GM13976 (cell line): ENCODE measurements around the gene HBQ1.
"Not testable (repeated sequence)": the region's sequence is repeated elsewhere in the genome, so short reads cannot be mapped to it uniquely, and the experiment has no call there.

ENCODE experiments used
- DNase-seq: peaks from one replicate; pipeline ENCODE4 v3.0.0; 2012; ENCODE audit warnings: low spot score
- in situ Hi-C: fragments of 300-500 bp; cut with MboI; formaldehyde crosslinking; loops from one replicate; pipeline ENCODE4 v1.12.0; 2022; ENCODE audit warnings: low sequenced_read_pairs, mixed read lengths, inconsistent platforms; ENCODE audit not compliant: unreplicated experiment
- TF ChIP-seq, protein P1 (sequence below): IDR thresholded peaks from 2 replicates; pipeline ENCODE4 v1.5.1; 2012; ENCODE audit warnings: borderline replicate concordance, mild to moderate bottlenecking; ENCODE audit not compliant: insufficient read depth; ENCODE audit errors: extremely low read depth, missing control alignments, control extremely low read depth

The HBQ1 gene

DNA sequence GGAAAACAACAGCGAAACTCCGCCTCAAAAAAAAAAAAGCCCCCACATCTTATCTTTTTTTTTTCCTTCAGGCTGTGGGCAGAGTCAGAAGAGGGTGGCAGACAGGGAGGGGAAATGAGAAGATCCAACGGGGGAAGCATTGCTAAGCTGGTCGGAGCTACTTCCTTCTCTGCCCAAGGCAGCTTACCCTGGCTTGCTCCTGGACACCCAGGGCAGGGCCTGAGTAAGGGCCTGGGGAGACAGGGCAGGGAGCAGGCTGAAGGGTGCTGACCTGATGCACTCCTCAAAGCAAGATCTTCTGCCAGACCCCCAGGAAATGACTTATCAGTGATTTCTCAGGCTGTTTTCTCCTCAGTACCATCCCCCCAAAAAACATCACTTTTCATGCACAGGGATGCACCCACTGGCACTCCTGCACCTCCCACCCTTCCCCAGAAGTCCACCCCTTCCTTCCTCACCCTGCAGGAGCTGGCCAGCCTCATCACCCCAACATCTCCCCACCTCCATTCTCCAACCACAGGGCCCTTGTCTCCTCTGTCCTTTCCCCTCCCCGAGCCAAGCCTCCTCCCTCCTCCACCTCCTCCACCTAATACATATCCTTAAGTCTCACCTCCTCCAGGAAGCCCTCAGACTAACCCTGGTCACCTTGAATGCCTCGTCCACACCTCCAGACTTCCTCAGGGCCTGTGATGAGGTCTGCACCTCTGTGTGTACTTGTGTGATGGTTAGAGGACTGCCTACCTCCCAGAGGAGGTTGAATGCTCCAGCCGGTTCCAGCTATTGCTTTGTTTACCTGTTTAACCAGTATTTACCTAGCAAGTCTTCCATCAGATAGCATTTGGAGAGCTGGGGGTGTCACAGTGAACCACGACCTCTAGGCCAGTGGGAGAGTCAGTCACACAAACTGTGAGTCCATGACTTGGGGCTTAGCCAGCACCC, 5.0 kb upstream of the HBQ1 start:
- DNase-seq, result no peak
- TF ChIP-seq, protein P1, sequence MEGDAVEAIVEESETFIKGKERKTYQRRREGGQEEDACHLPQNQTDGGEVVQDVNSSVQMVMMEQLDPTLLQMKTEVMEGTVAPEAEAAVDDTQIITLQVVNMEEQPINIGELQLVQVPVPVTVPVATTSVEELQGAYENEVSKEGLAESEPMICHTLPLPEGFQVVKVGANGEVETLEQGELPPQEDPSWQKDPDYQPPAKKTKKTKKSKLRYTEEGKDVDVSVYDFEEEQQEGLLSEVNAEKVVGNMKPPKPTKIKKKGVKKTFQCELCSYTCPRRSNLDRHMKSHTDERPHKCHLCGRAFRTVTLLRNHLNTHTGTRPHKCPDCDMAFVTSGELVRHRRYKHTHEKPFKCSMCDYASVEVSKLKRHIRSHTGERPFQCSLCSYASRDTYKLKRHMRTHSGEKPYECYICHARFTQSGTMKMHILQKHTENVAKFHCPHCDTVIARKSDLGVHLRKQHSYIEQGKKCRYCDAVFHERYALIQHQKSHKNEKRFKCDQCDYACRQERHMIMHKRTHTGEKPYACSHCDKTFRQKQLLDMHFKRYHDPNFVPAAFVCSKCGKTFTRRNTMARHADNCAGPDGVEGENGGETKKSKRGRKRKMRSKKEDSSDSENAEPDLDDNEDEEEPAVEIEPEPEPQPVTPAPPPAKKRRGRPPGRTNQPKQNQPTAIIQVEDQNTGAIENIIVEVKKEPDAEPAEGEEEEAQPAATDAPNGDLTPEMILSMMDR, result no peak
- in situ Hi-C loops, result no loop called here

DNA sequence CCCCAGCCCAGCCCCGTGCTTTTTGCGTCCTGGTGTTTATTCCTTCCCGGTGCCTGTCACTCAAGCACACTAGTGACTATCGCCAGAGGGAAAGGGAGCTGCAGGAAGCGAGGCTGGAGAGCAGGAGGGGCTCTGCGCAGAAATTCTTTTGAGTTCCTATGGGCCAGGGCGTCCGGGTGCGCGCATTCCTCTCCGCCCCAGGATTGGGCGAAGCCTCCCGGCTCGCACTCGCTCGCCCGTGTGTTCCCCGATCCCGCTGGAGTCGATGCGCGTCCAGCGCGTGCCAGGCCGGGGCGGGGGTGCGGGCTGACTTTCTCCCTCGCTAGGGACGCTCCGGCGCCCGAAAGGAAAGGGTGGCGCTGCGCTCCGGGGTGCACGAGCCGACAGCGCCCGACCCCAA, 4.3 kb upstream of the HBQ1 start:
- DNase-seq, in situ Hi-C loops: not testable (repeated sequence)

DNA sequence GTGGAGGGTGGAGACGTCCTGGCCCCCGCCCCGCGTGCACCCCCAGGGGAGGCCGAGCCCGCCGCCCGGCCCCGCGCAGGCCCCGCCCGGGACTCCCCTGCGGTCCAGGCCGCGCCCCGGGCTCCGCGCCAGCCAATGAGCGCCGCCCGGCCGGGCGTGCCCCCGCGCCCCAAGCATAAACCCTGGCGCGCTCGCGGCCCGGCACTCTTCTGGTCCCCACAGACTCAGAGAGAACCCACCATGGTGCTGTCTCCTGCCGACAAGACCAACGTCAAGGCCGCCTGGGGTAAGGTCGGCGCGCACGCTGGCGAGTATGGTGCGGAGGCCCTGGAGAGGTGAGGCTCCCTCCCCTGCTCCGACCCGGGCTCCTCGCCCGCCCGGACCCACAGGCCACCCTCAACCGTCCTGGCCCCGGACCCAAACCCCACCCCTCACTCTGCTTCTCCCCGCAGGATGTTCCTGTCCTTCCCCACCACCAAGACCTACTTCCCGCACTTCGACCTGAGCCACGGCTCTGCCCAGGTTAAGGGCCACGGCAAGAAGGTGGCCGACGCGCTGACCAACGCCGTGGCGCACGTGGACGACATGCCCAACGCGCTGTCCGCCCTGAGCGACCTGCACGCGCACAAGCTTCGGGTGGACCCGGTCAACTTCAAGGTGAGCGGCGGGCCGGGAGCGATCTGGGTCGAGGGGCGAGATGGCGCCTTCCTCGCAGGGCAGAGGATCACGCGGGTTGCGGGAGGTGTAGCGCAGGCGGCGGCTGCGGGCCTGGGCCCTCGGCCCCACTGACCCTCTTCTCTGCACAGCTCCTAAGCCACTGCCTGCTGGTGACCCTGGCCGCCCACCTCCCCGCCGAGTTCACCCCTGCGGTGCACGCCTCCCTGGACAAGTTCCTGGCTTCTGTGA, 3.5 kb upstream of the HBQ1 start, which contains the start of gene HBA1:
TSS of gene HBA1 (plus strand) at position 204 of the 906 bp plus-strand sequence. CDS start at position 241, 37 bp downstream.
- DNase-seq, in situ Hi-C loops: not testable (repeated sequence)

DNA sequence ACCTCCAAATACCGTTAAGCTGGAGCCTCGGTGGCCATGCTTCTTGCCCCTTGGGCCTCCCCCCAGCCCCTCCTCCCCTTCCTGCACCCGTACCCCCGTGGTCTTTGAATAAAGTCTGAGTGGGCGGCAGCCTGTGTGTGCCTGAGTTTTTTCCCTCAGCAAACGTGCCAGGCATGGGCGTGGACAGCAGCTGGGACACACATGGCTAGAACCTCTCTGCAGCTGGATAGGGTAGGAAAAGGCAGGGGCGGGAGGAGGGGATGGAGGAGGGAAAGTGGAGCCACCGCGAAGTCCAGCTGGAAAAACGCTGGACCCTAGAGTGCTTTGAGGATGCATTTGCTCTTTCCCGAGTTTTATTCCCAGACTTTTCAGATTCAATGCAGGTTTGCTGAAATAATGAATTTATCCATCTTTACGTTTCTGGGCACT, 2.9 kb upstream of the HBQ1 start:
- DNase-seq, result no peak
- in situ Hi-C loops, result no loop called here
- TF ChIP-seq, protein P1, result no peak

DNA sequence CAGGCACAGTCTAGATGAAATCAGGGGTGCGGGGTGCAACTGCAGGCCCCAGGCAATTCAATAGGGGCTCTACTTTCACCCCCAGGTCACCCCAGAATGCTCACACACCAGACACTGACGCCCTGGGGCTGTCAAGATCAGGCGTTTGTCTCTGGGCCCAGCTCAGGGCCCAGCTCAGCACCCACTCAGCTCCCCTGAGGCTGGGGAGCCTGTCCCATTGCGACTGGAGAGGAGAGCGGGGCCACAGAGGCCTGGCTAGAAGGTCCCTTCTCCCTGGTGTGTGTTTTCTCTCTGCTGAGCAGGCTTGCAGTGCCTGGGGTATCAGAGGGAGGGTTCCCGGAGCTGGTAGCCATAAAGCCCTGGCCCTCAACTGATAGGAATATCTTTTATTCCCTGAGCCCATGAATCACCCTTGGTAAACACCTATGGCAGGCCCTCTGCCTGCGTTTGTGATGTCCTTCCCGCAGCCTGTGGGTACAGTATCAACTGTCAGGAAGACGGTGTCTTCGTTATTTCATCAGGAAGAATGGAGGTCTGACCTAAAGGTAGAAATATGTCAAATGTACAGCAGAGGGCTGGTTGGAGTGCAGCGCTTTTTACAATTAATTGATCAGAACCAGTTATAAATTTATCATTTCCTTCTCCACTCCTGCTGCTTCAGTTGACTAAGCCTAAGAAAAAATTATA, 2.1 kb upstream of the HBQ1 start:
- TF ChIP-seq, protein P1, result no peak
- in situ Hi-C loops, result no loop called here
- DNase-seq, result no peak

DNA sequence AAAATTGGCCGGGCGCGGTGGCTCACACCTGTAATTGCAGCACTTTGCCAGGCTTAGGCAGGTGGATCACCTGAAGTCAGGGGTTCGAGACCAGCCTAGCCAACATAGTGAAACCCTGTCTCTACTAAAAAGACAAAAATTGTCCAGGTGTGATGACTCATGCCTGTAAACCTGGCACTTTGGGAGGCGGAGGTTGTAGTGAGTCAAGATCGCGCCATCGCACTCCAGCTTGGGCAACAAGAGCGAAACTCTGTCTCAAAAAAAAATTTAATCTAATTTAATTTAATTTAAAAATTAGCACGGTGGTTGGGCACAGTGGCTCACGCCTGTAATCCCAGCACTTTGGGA, 1.6 kb upstream of the HBQ1 start:
- in situ Hi-C loops, result no loop called here
- TF ChIP-seq, protein P1, result no peak
- DNase-seq, result no peak
